Fibroblast of skin of right biceps (primary cell): ENCODE results near the gene CILP2.
A peak's percentile ranks its signal among the peaks of the same experiment; 100 is the strongest.

ENCODE experiments used
- DNase-seq: peaks from one replicate; pipeline ENCODE4 v3.0.0-alpha.2; 2013

The CILP2 gene

GRCh38 chr19:19531951-19532805 lies 5.9 kb upstream of the CILP2 start:
- DNase-seq = peak; percentile 60

- no peak for DNase-seq
These were observed 5.0 kb upstream of the CILP2 start for GRCh38 chr19:19532806-19533701.

GRCh38 chr19:19533841-19534240 lies 4.2 kb upstream of the CILP2 start:
- no peak for DNase-seq

GRCh38 chr19:19534556-19535265 lies 3.4 kb upstream of the CILP2 start:
- DNase-seq = no peak

GRCh38 chr19:19535311-19536191 lies 2.5 kb upstream of the CILP2 start:
- DNase-seq = no peak

GRCh38 chr19:19537075-19538048 lies 703 bp upstream of the CILP2 start:
- no peak for DNase-seq

- DNase-seq = no peak
These were observed 711 bp downstream of the CILP2 start for GRCh38 chr19:19538785-19539166.

- DNase-seq = no peak
These were observed 1.6 kb downstream of the CILP2 start for GRCh38 chr19:19539698-19540063.

GRCh38 chr19:19540064-19540714 lies 2.1 kb downstream of the CILP2 start:
- DNase-seq = peak; percentile 78

- peak; percentile 46 for DNase-seq
These were observed 2.9 kb downstream of the CILP2 start for GRCh38 chr19:19540715-19541515.

- no peak for DNase-seq
These were observed 3.6 kb downstream of the CILP2 start for GRCh38 chr19:19541616-19542015.

GRCh38 chr19:19542507-19542906 lies 4.4 kb downstream of the CILP2 start:
- no peak for DNase-seq

GRCh38 chr19:19543101-19543500 lies 5.0 kb downstream of the CILP2 start:
- DNase-seq = no peak

GRCh38 chr19:19543640-19544039 lies 5.6 kb downstream of the CILP2 start:
- no peak for DNase-seq

GRCh38 chr19:19544257-19544953 lies 6.3 kb downstream of the CILP2 start:
- no peak for DNase-seq

GRCh38 chr19:19544954-19545591 lies 7.0 kb downstream of the CILP2 start:
- DNase-seq = no peak

GRCh38 chr19:19545707-19546106 lies 7.6 kb downstream of the CILP2 start:
- no peak for DNase-seq

GRCh38 chr19:19546751-19547162 lies 8.7 kb downstream of the CILP2 start:
- no peak for DNase-seq
